SK-N-SH (cell line): ENCODE results near the gene CSNK2A1. TPM values are rescaled to one million over a fixed set of nuclear protein-coding genes. Genes with fewer than 3 reads are reported as not detected.

ENCODE experiments used
- CTCF ChIA-PET: fragments of 300-600, 350-600 bp; formaldehyde crosslinking; extraction: SDS; loops from one replicate; lab custom pipeline; 2021; lab: Yijun Ruan, JAX
- POLR2A ChIA-PET: fragments of 350-600 bp; sonication (Branson Sonifier 250); formaldehyde crosslinking; extraction: SDS; loops from one replicate; lab custom pipeline; 2020; ENCODE audit warnings: antibody characterized with exemption, inconsistent platforms; lab: Yijun Ruan, JAX
- DNase-seq: peaks from one replicate; pipeline ENCODE4 v3.0.0; 2012
- H2AFZ ChIP-seq: fragments of 200-600 bp; sonication (generic); 2 replicates; pipeline ENCODE4 v1.8.1; 2016; ENCODE audit warnings: antibody characterized with exemption, mild to moderate bottlenecking, low read depth
- H3F3A ChIP-seq: fragments of 200-600 bp; sonication (generic); replicated peaks from 2 replicates; pipeline ENCODE3; 2016; ENCODE audit warnings: antibody characterized with exemption, mild to moderate bottlenecking; ENCODE audit not compliant: insufficient read depth
- H3K27ac ChIP-seq, 2 experiments: fragments of 200-500 bp in 1 of 2; fragments of 200-600 bp in 1 of 2; sonication (Bioruptor generic) in 1 of 2; sonication (generic), shearing (Covaris generic) in 1 of 2; 2 replicates each; pipeline versions ENCODE4 v1.5.1 to v1.6.1; 2014 to 2016; ENCODE audit warnings: low read depth in 2 of 2, inconsistent platforms in 1 of 2, low read length in 1 of 2, mild to moderate bottlenecking in 1 of 2, mixed read lengths in 1 of 2
- H3K27me3 ChIP-seq: fragments of 200-600 bp; sonication (generic), shearing (Covaris generic); 2 replicates; pipeline ENCODE4 v1.6.1; 2016; ENCODE audit warnings: mixed run types; ENCODE audit not compliant: insufficient read depth
- H3K36me3 ChIP-seq, 2 experiments: fragments of 200-500 bp in 1 of 2; fragments of 200-600 bp in 1 of 2; sonication (Bioruptor generic) in 1 of 2; sonication (generic) in 1 of 2; replicated peaks in 1 of 2; 2 replicates each; pipeline versions ENCODE3 to v1.5.1; 2014 to 2016; ENCODE audit warnings: low read length in 1 of 2, mild to moderate bottlenecking in 1 of 2; ENCODE audit not compliant: insufficient read depth in 2 of 2, control insufficient read depth in 1 of 2
- H3K4me1 ChIP-seq, 2 experiments: fragments of 200-500 bp in 1 of 2; fragments of 200-600 bp in 1 of 2; sonication (Bioruptor generic) in 1 of 2; sonication (generic), shearing (Covaris generic) in 1 of 2; 2 replicates each; pipeline versions ENCODE4 v1.5.1 to v1.6.1; 2014 to 2016; ENCODE audit warnings: low read depth in 1 of 2, low read length in 1 of 2, mixed run types in 1 of 2; ENCODE audit not compliant: insufficient read depth in 2 of 2, control insufficient read depth in 1 of 2
- H3K4me2 ChIP-seq: fragments of 200-600 bp; sonication (generic), shearing (Covaris generic); 2 replicates; pipeline ENCODE4 v1.6.1; 2017; ENCODE audit warnings: mixed run types
- H3K4me3 ChIP-seq, 2 experiments: fragments of 200-500 bp in 1 of 2; fragments of 200-600 bp in 1 of 2; sonication (Bioruptor generic) in 1 of 2; sonication (generic), shearing (Covaris generic) in 1 of 2; 2 replicates each; pipeline versions ENCODE4 v1.5.1 to v1.8.1; 2014 to 2016; ENCODE audit warnings: low read depth in 2 of 2, inconsistent platforms in 1 of 2, low read length in 1 of 2, mild to moderate bottlenecking in 1 of 2, mixed read lengths in 1 of 2, moderate library complexity in 1 of 2
- H3K79me2 ChIP-seq: fragments of 200-600 bp; sonication (generic); 2 replicates; pipeline ENCODE4 v1.8.1; 2017; ENCODE audit warnings: mild to moderate bottlenecking; ENCODE audit not compliant: insufficient read depth
- H3K9ac ChIP-seq: fragments of 200-600 bp; sonication (generic); 2 replicates; pipeline ENCODE4 v1.6.1; 2017; ENCODE audit warnings: mixed run types
- H3K9me2 ChIP-seq: fragments of 200-600 bp; sonication (generic); 2 replicates; pipeline ENCODE4 v1.6.1; 2017; ENCODE audit warnings: mixed run types
- H3K9me3 ChIP-seq: fragments of 200-600 bp; sonication (generic); 2 replicates; pipeline ENCODE4 v1.6.1; 2017; ENCODE audit warnings: mixed run types, mild to moderate bottlenecking, moderate library complexity
- H4K20me1 ChIP-seq: fragments of 200-600 bp; sonication (generic); 2 replicates; pipeline ENCODE4 v1.6.1; 2017; ENCODE audit warnings: mild to moderate bottlenecking, mixed run types; ENCODE audit not compliant: insufficient read depth
- ELF1 ChIP-seq: IDR thresholded peaks from 2 replicates; pipeline ENCODE4 v1.4.0; 2012
- GATA2 ChIP-seq: sonication (generic); formaldehyde crosslinking; IDR thresholded peaks from 2 replicates; pipeline ENCODE4 v1.5.0; 2020; ENCODE audit warnings: mild to moderate bottlenecking, missing genetic modification reagents
- MEF2A ChIP-seq: IDR thresholded peaks from 2 replicates; pipeline ENCODE4 v1.4.0; 2012; ENCODE audit warnings: low read depth, borderline replicate concordance
- MXI1 ChIP-seq: IDR thresholded peaks from 2 replicates; pipeline ENCODE4 v1.6.1; 2012; ENCODE audit warnings: mild to moderate bottlenecking, low read depth, low read length, improper control_type of control experiment
- TAF1 ChIP-seq: IDR thresholded peaks from 2 replicates; pipeline ENCODE4 v1.6.1; 2012; ENCODE audit warnings: low read depth, mild to moderate bottlenecking, low read length, moderate library complexity, borderline replicate concordance
- TEAD4 ChIP-seq: IDR thresholded peaks from 2 replicates; pipeline ENCODE4 v1.4.0; 2012; ENCODE audit warnings: mild to moderate bottlenecking, borderline replicate concordance; ENCODE audit not compliant: insufficient read depth
- YY1 ChIP-seq: IDR thresholded peaks from 2 replicates; pipeline ENCODE4 v1.4.0; 2012; ENCODE audit warnings: low read depth, mild to moderate bottlenecking
- WGBS: methylation state at CpG from one replicate; pipeline ENCODE4 v1.1.6; 2017; ENCODE audit warnings: low lambda C conversion rate; 5-methylcytosine and 5-hydroxymethylcytosine counted together
- polyA plus RNA-seq, 3 experiments: library from polyadenylated mRNA; depleted of rRNA; stranded (reverse); fragments of >200 nt; gene quantifications; 2 replicates each; pipeline ENCODE4 v1.2.3, GENCODE V29; 2012
- TF ChIP-seq, protein P1 (sequence below): fragments of 150-350 bp; IDR thresholded peaks from 2 replicates; pipeline ENCODE4 v1.6.1; 2016; ENCODE audit warnings: mild to moderate bottlenecking, low read depth, low read length
- TF ChIP-seq, protein P2 (sequence below): IDR thresholded peaks from 2 replicates; pipeline ENCODE4 v1.6.1; 2012; ENCODE audit warnings: mild to moderate bottlenecking, low read depth, low read length, moderate library complexity
- TF ChIP-seq, protein P3 (sequence below): IDR thresholded peaks from 2 replicates; pipeline ENCODE4; 2012

Gene CSNK2A1
- polyA plus RNA-seq, 1 of the 3 experiments (the other 2 are of a cell fraction): 61.9 TPM

DNA sequence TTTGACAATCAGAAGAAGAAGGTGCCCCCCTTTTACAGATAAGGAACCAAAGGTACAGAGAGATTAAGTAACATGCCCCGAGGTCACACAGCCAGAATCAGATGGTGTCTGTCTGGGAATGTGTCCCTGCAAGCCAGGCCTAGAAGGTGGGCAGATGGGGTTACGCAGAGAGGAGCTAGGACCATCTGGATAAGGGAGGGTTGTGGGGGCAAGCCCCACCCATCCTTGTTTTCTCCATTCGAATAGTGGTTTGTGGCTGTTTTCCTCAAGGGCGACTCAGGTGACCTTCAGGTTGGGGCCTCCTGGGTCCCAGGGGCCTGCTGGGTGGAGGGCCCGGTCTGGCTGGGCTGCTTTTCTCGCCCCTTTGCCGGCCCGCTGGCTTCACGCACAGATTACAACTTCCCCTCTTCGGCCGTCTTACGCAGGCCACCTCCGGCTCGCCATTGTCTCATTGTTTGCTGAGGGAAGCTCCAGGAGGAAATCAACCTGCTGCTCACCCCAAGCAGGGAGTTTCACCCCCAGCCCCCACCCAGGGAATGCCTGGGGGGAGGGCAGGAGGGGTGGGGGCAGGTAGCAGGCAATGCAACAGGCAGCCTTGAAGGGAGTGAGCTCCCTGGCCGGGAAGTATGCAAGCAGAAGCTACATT lies 30.8 kb upstream of the CSNK2A1 start:
- H3K9me2 ChIP-seq: no peaks in the 10 kb centered on the region
- H4K20me1 ChIP-seq: no peaks in the 10 kb centered on the region
- peaks cover 20% of the 10 kb centered on the region; the same call in 1 of the 2 replicates for H3K27me3 ChIP-seq
- no peaks in the 10 kb centered on the region for H3K79me2 ChIP-seq
- no peak overlapping the region for H3K27ac ChIP-seq
- H3K4me1 ChIP-seq: peaks cover 0 to 3% of the 10 kb centered on the region in 2 experiments; a peak in 1 of 4 replicates
- H3K36me3 ChIP-seq: no peaks in the 10 kb centered on the region
- no peaks in the 10 kb centered on the region for H3K9me3 ChIP-seq
- CTCF ChIA-PET: interaction anchor here (1.5 to 3.7 kb wide), 4 partner anchors 12 to 164 kb away, joined by 3 to 15 read pairs (median 6); no protein-coding TSS in a partner anchor
- no peak overlapping the region for H3K9ac ChIP-seq
- no peak overlapping the region for H2AFZ ChIP-seq
- TF ChIP-seq, protein P1, sequence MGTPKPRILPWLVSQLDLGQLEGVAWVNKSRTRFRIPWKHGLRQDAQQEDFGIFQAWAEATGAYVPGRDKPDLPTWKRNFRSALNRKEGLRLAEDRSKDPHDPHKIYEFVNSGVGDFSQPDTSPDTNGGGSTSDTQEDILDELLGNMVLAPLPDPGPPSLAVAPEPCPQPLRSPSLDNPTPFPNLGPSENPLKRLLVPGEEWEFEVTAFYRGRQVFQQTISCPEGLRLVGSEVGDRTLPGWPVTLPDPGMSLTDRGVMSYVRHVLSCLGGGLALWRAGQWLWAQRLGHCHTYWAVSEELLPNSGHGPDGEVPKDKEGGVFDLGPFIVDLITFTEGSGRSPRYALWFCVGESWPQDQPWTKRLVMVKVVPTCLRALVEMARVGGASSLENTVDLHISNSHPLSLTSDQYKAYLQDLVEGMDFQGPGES: no peak
- TF ChIP-seq YY1: no peak
- TF ChIP-seq TEAD4: no peak
- H3K4me3 ChIP-seq: no peak overlapping the region
- POLR2A ChIA-PET: no interaction called here
- H3K4me2 ChIP-seq: no peak overlapping the region
- DNase-seq: no peak
- H3F3A ChIP-seq: no peaks in the 10 kb centered on the region
- WGBS: 64% methylated on average over 15 of the region's 15 CpGs

DNA sequence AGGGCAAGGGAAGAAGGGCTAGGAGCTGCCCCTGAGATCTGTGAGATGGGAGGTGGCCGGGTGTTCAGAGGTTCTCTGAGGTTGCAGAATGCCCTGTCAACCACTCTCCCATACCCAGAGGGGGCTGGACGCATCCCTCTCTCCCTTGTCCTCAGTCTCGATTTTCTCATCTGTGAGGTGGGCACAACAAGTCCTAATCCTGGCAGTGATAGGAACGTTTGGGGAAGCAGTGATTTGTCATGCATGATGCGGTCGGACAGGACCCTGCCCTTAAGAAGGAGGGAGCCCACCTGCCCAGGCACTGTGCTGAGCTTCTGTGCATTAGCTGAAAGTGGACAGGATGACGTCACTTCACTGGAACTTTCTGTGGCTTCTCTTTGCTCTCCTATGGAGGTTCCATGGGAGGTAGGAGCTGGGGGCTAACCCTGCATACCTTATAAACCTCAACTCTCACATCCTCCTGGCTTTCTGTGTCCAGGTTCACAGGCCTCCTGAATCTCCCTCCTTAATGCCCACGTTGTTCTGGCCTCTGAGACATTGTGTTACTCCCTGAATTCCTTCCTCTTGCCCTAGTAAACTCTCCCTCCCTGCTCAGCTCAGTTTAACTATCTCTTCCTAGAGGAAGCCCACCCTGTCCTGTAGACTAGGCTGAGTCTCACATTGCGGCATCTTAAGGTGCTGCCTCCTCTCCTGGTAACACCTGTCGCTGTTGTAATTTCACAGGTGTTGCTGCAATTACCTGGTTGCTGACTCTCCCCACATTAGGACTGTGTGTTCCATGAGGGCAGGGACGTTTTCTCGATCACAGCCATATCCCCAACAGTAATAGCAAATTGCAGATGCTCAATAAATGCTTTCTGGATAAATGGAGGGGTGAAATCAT lies 30.1 kb upstream of the CSNK2A1 start:
- Histone ChIP-seq H3K36me3 (no peaks in the 10 kb centered on the region), H3K27ac (no peak overlapping the region), H3K9ac (no peak overlapping the region), H4K20me1 (no peaks in the 10 kb centered on the region), H3K27me3 (peaks cover 20% of the 10 kb centered on the region; the same call in 1 of the 2 replicates), H3K79me2 (no peaks in the 10 kb centered on the region), H3K9me3 (no peaks in the 10 kb centered on the region), H3K4me1 (peaks cover 0 to 3% of the 10 kb centered on the region in 2 experiments; a peak in 1 of 4 replicates), H3K9me2 (no peaks in the 10 kb centered on the region), H2AFZ (no peak overlapping the region), H3F3A (no peaks in the 10 kb centered on the region), H3K4me3 (no peak overlapping the region), H3K4me2 (no peak overlapping the region)
- WGBS: 38% methylated on average over 12 of the region's 12 CpGs
- TF ChIP-seq, protein P2, sequence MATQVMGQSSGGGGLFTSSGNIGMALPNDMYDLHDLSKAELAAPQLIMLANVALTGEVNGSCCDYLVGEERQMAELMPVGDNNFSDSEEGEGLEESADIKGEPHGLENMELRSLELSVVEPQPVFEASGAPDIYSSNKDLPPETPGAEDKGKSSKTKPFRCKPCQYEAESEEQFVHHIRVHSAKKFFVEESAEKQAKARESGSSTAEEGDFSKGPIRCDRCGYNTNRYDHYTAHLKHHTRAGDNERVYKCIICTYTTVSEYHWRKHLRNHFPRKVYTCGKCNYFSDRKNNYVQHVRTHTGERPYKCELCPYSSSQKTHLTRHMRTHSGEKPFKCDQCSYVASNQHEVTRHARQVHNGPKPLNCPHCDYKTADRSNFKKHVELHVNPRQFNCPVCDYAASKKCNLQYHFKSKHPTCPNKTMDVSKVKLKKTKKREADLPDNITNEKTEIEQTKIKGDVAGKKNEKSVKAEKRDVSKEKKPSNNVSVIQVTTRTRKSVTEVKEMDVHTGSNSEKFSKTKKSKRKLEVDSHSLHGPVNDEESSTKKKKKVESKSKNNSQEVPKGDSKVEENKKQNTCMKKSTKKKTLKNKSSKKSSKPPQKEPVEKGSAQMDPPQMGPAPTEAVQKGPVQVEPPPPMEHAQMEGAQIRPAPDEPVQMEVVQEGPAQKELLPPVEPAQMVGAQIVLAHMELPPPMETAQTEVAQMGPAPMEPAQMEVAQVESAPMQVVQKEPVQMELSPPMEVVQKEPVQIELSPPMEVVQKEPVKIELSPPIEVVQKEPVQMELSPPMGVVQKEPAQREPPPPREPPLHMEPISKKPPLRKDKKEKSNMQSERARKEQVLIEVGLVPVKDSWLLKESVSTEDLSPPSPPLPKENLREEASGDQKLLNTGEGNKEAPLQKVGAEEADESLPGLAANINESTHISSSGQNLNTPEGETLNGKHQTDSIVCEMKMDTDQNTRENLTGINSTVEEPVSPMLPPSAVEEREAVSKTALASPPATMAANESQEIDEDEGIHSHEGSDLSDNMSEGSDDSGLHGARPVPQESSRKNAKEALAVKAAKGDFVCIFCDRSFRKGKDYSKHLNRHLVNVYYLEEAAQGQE: no peak
- TF ChIP-seq, protein P3, sequence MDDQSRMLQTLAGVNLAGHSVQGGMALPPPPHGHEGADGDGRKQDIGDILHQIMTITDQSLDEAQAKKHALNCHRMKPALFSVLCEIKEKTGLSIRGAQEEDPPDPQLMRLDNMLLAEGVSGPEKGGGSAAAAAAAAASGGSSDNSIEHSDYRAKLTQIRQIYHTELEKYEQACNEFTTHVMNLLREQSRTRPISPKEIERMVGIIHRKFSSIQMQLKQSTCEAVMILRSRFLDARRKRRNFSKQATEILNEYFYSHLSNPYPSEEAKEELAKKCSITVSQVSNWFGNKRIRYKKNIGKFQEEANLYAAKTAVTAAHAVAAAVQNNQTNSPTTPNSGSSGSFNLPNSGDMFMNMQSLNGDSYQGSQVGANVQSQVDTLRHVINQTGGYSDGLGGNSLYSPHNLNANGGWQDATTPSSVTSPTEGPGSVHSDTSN: no peak
- TF ChIP-seq, protein P1: no peak
- TF ChIP-seq MEF2A: no peak
- no peak for TF ChIP-seq MXI1
- no peak for TF ChIP-seq ELF1
- no peak for TF ChIP-seq TAF1
- TF ChIP-seq GATA2 (CRISPR knock-in tag): no peak
- ChIA-PET CTCF (interaction anchor here (1.5 to 3.7 kb wide), 5 partner anchors 11 to 165 kb away, joined by 3 to 15 read pairs (median 5); partner anchors contain the start of gene SRXN1), POLR2A (interaction anchor here (0.6 kb wide), 1 partner anchor 30 kb away, joined by 3 read pairs; no protein-coding TSS in a partner anchor)
- no peak for DNase-seq
